HG03460 (cell line): Measurements from ENCODE around the gene SPIRE2.

ENCODE experiments used
- ATAC-seq: cut with Tn5 transposase; IDR thresholded peaks from one replicate; pipeline ENCODE4 v1.9.1; 2021; ENCODE audit not compliant: unreplicated experiment

The SPIRE2 gene

GRCh38 chr16:89893642-89894548, 65.6 kb downstream of the SPIRE2 start:
- ATAC-seq = no peak

GRCh38 chr16:89895482-89896250, 67.4 kb downstream of the SPIRE2 start:
- ATAC-seq = no peak

- no peak for ATAC-seq
These were observed 68.9 kb downstream of the SPIRE2 start for GRCh38 chr16:89897204-89897603.

- no peak for ATAC-seq
These were observed 70.1 kb downstream of the SPIRE2 start for GRCh38 chr16:89898201-89898967.

GRCh38 chr16:89899879-89900481, 71.7 kb downstream of the SPIRE2 start:
- no peak for ATAC-seq

GRCh38 chr16:89900885-89901284, 72.6 kb downstream of the SPIRE2 start:
- no peak for ATAC-seq

GRCh38 chr16:89902980-89903379, 74.7 kb downstream of the SPIRE2 start:
- ATAC-seq = no peak

- no peak for ATAC-seq
These were observed 75.7 kb downstream of the SPIRE2 start for GRCh38 chr16:89903908-89904515.

- no peak for ATAC-seq
These were observed 76.6 kb downstream of the SPIRE2 start for GRCh38 chr16:89904606-89905510.

- ATAC-seq = no peak
These were observed 77.3 kb downstream of the SPIRE2 start for GRCh38 chr16:89905511-89906139.

- ATAC-seq = no peak
These were observed 78.1 kb downstream of the SPIRE2 start for GRCh38 chr16:89906140-89907025.

- ATAC-seq = no peak
These were observed 79.0 kb downstream of the SPIRE2 start for GRCh38 chr16:89907055-89907814.

- ATAC-seq = no peak
These were observed 80.0 kb downstream of the SPIRE2 start for GRCh38 chr16:89908236-89908635.

- ATAC-seq = peak; percentile 56
These were observed 81.8 kb downstream of the SPIRE2 start for GRCh38 chr16:89909777-89910716.

- ATAC-seq = no peak
These were observed 82.6 kb downstream of the SPIRE2 start for GRCh38 chr16:89910717-89911354.

- no peak for ATAC-seq
These were observed 83.1 kb downstream of the SPIRE2 start for GRCh38 chr16:89911375-89911774.
